HG02981 (cell line): Measurements from ENCODE around the gene RAE1.
"Not testable (repeated sequence)": the region's sequence is repeated elsewhere in the genome, so short reads cannot be mapped to it uniquely, and the experiment has no call there.

Source experiments
- ATAC-seq: cut with Tn5 transposase; IDR thresholded peaks from one replicate; pipeline ENCODE4 v1.9.1; 2021; ENCODE audit warnings: mild to moderate bottlenecking, moderate library complexity; ENCODE audit not compliant: unreplicated experiment

RAE1 gene

DNA sequence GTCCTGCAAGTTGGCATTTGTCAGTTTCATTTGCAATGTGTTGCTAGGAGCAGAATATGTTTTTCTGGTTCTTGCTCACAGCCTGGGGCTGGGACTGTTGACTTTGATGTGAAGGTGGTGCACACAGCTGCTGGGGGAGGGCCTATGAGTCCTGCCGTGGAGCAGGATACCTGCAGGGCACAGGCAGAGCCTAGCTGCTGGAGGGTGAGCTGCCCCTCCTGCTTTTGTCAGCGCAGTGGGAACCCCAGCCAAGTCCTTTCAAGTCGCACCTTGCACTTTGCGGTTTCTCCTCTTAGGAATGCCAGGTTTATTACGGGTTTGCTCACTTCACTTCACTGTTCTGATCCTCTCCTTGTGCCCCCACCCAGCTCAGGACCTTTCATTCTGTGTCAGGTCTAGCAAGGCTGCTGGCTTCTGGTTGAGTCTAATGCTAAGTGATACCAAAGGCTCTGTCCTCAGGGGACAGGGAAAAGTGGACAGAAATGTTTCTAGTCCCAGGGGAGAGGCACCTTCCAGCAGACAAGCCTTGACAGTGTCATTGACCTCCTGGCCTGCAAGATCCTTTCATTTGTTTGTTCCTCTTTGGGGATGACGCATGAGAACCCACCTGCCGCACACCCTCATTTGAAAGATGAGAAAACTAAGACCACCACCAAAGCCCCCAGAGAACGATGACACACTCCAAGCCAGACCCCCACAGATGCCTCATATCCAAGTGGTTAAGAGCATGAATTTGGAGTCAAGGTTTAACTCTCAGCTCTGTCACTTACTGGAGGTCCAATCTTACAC lies 24.2 kb upstream of the RAE1 start:
- no peak for ATAC-seq

- no peak for ATAC-seq
Measured at GRCh38 chr20:57327820-57328219, 23.2 kb upstream of the RAE1 start.

- no peak for ATAC-seq
Measured at GRCh38 chr20:57329608-57330221, 21.3 kb upstream of the RAE1 start, which contains the start of gene SPO11. TSS of gene SPO11 (plus strand) at chr20:57329803. CDS start at chr20:57329868, 65 bp downstream.

- ATAC-seq: no peak
Measured at GRCh38 chr20:57330998-57331397, 20.1 kb upstream of the RAE1 start.

- no peak for ATAC-seq
Measured at GRCh38 chr20:57332105-57333089, 18.7 kb upstream of the RAE1 start.

- no peak for ATAC-seq
Measured at GRCh38 chr20:57335392-57335791, 15.7 kb upstream of the RAE1 start.

- no peak for ATAC-seq
Measured at GRCh38 chr20:57341663-57342062, 9.4 kb upstream of the RAE1 start.

DNA sequence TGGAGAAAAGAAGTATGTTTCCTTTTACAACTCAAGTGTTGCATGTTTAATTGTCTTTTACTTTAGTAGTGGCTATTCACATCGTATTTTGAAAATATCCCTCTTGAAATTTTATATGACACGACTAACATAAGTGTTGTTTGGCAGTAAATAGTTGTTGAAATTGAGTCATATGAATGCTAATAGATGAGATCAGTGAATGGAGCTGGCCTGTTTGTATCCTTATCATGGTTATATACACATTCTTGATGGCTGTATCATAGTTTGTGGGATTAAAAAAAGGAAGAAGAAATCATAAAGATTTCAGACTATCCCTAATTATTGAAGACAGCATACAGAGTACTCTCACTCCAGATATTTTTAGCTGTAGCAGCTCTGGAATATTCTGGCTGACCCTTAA lies 8.2 kb upstream of the RAE1 start:
- no peak for ATAC-seq

DNA sequence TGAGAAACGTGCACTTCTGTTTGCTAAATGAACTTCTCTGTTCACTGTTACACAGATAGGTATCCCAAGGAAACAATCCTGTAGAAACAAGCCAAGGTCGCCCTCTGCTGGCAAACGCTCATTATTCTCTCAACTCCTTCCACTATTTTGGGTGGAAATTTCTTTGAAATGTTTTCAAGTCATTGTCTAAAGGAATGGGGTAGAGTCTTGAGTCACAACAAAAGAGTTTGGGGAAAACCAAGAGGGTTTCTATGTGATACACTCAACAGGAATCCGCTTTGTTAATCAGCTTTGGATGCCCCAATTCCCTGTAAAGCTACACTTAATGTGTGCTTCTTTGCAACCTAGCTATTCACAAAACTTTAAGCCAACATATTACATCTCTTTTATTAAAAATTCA lies 4.6 kb upstream of the RAE1 start:
- no peak for ATAC-seq

DNA sequence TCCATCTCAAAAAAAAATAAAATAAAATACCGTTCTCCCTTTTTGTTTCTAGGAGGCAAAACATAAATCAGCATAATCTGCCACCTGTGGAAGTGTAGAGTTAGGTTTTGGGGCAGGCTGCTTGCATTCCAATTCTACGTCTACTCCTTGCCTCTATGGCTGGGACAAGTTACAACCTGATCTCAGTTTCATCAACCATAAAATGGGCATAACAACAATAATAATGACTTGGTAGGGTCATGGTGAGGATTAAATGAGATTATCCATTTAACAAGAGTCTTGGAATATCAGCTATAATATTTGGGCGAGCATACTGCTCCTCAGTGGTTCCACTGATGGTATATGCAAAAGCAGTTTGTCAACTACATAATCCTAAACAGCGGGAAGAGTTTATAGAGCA lies 3.7 kb upstream of the RAE1 start:
- ATAC-seq: no peak

- ATAC-seq: not testable (repeated sequence)
Measured at GRCh38 chr20:57348200-57348921, 2.7 kb upstream of the RAE1 start.

- ATAC-seq: not testable (repeated sequence)
Measured at GRCh38 chr20:57348922-57349574, 2.0 kb upstream of the RAE1 start.

GRCh38 chr20:57350081-57350710 lies 859 bp upstream of the RAE1 start:
- no peak for ATAC-seq

GRCh38 chr20:57350726-57351041 lies 371 bp upstream of the RAE1 start:
- ATAC-seq: not testable (repeated sequence)

- no peak for ATAC-seq
Measured at GRCh38 chr20:57352305-57352704, 1.2 kb downstream of the RAE1 start.

- no peak for ATAC-seq
Measured at GRCh38 chr20:57353351-57353750, 2.3 kb downstream of the RAE1 start.

DNA sequence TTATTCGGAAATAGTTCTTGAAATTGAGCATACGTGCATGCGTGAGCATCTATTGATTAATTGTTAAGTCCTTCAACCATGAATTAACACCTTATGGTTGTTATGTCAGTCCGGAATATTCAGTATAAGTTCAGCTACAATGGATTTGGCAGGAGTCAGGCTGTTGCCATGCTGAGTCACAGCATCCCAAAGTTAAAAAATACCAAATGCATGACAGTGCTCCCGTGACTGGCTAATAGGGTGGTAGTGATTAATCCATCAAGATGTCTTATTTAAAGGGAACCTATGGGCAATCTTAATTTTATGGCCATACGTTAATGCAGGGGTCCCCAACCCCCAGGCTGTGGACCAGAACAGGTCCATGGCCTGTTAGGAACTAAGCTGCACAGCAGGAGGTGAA lies 10.5 kb downstream of the RAE1 start:
- no peak for ATAC-seq

GRCh38 chr20:57364451-57364850 lies 13.4 kb downstream of the RAE1 start:
- no peak for ATAC-seq

DNA sequence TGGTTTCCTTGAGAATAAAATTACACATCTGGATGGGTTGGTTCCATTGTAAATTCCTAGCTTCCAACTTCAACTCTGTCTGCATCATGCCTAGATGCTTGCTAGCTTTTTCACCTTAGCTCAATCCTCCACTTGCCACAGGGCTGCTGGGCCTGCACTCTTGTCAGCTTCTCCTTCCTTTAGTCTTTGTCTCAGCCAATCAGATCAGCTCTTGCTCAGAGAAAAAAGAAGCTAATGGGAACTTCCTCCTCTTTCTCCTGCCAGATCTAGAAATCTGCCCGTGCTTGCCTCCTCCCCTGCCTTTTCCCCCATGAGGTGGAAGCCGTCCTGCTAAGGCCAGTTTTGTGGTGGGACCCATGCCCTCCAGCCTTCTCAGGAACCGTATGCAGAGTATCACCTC lies 18.5 kb downstream of the RAE1 start:
- ATAC-seq: no peak

DNA sequence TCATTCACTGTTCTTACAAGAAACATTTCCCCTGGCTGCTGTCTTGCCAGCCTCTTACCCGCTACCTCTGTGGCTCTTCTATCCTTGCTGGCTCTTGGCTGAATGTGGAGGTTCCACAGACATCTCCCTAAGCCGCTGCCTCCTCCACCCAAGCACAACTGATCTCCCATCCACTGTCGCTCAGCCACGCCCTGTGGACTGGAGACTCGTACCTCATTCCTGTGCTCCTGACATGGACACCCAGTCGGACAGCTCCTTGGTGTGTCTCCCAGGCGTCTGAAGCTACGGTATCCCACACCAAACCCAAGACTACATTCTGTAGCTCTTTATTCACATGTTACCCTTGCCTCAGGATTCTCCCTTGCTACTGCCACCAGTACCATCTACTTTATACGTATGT lies 19.3 kb downstream of the RAE1 start:
- ATAC-seq: no peak
